Parathyroid adenoma (tissue), 2 donors: ENCODE results near the gene KDM5B.

Source experiments
- H2AFZ ChIP-seq: fragments of 300-600 bp; sonication (generic); one replicate; pipeline ENCODE4 v1.7.0; 2017; ENCODE audit warnings: antibody characterized with exemption, mild to moderate bottlenecking
- H3K27ac ChIP-seq: fragments of 300-600 bp; sonication (generic); one replicate; pipeline ENCODE4 v1.7.0; 2017
- H3K27me3 ChIP-seq: fragments of 300-600 bp; sonication (generic); one replicate; pipeline ENCODE4 v1.7.0; 2017; ENCODE audit warnings: low read length; ENCODE audit not compliant: control insufficient read depth, insufficient read depth
- H3K36me3 ChIP-seq: fragments of 300-600 bp; sonication (generic); one replicate; pipeline ENCODE4 v1.7.0; 2017; ENCODE audit warnings: low read length; ENCODE audit not compliant: control insufficient read depth, insufficient read depth
- H3K4me1 ChIP-seq: fragments of 300-600 bp; sonication (generic); one replicate; pipeline ENCODE4 v1.7.0; 2017; ENCODE audit warnings: control low read depth
- H3K4me2 ChIP-seq: fragments of 300-600 bp; sonication (generic); one replicate; pipeline ENCODE4 v1.7.0; 2017; ENCODE audit warnings: low read length
- H3K4me3 ChIP-seq: fragments of 300-600 bp; sonication (generic); one replicate; pipeline ENCODE4 v1.7.0; 2017; ENCODE audit warnings: low read depth, low read length
- H3K79me2 ChIP-seq: fragments of 300-600 bp; sonication (generic); one replicate; pipeline ENCODE4 v1.7.0; 2017; ENCODE audit warnings: control low read depth
- H3K9ac ChIP-seq: fragments of 300-600 bp; sonication (generic); one replicate; pipeline ENCODE4 v1.7.0; 2017; ENCODE audit warnings: mild to moderate bottlenecking
- H3K9me3 ChIP-seq: fragments of 300-600 bp; sonication (generic); one replicate; pipeline ENCODE4 v1.7.0; 2017; ENCODE audit warnings: low read length; ENCODE audit not compliant: control insufficient read depth
- TF ChIP-seq, protein P1 (sequence below): fragments of 300-600 bp; sonication (generic); IDR thresholded peaks from one replicate; pipeline ENCODE4 v1.7.0; 2017; ENCODE audit warnings: antibody characterized with exemption, mild to moderate bottlenecking
- donor health status: primary hyperparathyroidism.

Gene KDM5B

DNA sequence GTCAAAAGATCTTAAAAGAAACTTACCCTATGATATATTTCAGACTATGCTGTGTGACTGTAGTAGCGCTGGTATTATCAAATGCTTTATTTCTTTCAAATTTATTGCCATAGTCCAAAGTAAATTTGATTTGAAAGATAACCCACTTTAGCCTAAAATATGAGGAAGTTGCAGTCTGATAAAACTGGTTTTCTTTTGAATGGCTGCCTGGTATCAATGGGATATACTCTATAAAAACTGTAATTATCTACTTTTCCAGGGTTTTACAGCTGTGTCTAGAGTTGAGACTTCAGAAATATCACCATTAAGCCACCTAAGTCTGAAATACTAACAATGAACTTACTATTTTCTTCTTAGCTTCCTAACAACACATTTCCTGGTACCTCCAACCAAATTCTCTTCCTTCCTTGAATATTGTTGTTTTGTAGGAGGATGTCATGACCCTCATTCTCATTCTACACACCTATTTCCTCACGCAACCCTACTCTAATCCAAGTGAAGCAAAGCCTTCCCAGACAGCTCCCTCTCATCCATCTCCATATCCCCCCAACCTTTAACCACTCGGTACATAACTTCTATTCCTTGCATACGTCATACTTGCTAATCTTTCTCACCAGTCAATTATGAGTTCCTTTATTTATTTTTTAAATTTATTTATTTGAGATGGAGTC, 17.0 kb downstream of the KDM5B start:
- Histone ChIP-seq H3K9ac (no peak overlapping the region), H3K36me3 (no peaks in the 10 kb centered on the region), H3K27me3 (no peaks in the 10 kb centered on the region), H3K79me2 (peaks cover 12% of the 10 kb centered on the region), H2AFZ (no peak overlapping the region), H3K4me2 (no peak overlapping the region), H3K4me3 (no peak overlapping the region), H3K27ac (no peak overlapping the region), H3K4me1 (no peaks in the 10 kb centered on the region), H3K9me3 (no peaks in the 10 kb centered on the region)
- TF ChIP-seq, protein P1, sequence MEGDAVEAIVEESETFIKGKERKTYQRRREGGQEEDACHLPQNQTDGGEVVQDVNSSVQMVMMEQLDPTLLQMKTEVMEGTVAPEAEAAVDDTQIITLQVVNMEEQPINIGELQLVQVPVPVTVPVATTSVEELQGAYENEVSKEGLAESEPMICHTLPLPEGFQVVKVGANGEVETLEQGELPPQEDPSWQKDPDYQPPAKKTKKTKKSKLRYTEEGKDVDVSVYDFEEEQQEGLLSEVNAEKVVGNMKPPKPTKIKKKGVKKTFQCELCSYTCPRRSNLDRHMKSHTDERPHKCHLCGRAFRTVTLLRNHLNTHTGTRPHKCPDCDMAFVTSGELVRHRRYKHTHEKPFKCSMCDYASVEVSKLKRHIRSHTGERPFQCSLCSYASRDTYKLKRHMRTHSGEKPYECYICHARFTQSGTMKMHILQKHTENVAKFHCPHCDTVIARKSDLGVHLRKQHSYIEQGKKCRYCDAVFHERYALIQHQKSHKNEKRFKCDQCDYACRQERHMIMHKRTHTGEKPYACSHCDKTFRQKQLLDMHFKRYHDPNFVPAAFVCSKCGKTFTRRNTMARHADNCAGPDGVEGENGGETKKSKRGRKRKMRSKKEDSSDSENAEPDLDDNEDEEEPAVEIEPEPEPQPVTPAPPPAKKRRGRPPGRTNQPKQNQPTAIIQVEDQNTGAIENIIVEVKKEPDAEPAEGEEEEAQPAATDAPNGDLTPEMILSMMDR, result no peak

DNA sequence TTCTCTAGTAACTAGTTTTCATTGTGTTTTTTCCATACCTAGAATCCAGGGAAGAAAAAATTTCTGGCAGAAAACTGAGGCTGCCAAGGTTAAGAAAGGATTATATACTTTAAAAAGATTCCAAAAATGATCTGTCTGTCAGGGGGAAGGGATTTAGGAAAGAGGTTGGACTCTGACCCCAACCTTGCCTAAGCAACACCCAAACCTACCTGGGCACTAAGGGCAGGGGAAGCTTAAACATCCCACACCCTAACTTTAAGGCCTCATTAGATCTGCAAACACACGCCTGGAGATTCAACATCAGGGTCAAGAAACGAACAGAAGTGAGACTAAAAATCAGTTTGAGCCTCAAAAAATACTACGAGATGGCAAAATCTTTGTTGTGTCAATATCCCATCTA, 19.4 kb downstream of the KDM5B start:
- no peaks in the 10 kb centered on the region for H3K9me3 ChIP-seq
- H3K27ac ChIP-seq, result no peak overlapping the region
- H3K79me2 ChIP-seq, result peaks cover 5% of the 10 kb centered on the region

DNA sequence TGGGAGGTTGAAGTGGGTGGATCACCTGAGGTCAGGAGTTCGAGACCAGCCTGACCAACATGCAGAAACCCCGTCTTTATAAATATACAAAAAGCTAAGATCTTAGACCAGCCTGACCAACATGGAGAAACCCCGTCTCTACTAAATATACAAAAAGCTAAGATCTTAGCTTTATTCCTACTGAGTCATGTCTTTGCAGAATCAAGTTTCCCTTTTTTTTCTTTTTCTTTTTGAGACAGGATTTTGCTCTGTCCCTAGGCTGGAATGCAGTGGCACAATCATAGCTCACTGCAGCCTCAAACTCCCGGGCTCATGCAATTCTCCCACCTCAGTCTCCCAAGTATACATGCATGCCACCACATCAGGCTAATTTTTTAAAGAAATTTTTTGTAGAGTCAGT, 21.4 kb downstream of the KDM5B start:
- H3K4me1 ChIP-seq, result no peaks in the 10 kb centered on the region
- H3K27ac ChIP-seq, result no peak overlapping the region
- no peaks in the 10 kb centered on the region for H3K27me3 ChIP-seq

More for the DNA sequence above, 19.4 kb downstream of the KDM5B start:
- Histone ChIP-seq H3K36me3 (no peaks in the 10 kb centered on the region), H2AFZ (no peak overlapping the region), H3K4me1 (no peaks in the 10 kb centered on the region), H3K9ac (no peak overlapping the region), H3K4me3 (no peak overlapping the region), H3K27me3 (no peaks in the 10 kb centered on the region), H3K4me2 (no peak overlapping the region)
- TF ChIP-seq, protein P1, result no peak

DNA sequence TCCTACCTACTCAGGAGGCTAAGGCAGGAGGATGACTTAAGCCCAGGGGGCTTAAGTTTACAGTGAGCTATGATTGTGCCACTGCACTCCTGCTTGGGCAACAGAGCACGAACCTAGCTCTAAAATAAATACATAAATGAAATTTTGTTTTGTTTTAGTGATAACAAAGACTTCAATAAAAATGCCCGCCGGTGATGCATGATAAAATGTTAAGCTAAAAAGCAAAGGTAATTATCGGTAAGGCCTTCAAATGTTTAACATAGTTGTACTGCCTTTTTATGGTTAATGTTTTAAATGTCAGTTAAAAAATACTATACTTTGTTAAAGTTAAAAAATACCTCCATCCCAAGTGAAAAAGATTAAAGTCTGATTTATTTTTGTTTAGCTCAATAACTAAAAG, 27.0 kb downstream of the KDM5B start:
- TF ChIP-seq, protein P1, result no peak

More for the DNA sequence above, 21.4 kb downstream of the KDM5B start:
- Histone ChIP-seq H2AFZ (no peak overlapping the region), H3K9me3 (no peaks in the 10 kb centered on the region), H3K79me2 (peaks cover 5% of the 10 kb centered on the region), H3K9ac (no peak overlapping the region), H3K4me2 (no peak overlapping the region), H3K4me3 (no peak overlapping the region), H3K36me3 (no peaks in the 10 kb centered on the region)
- TF ChIP-seq, protein P1, result no peak

DNA sequence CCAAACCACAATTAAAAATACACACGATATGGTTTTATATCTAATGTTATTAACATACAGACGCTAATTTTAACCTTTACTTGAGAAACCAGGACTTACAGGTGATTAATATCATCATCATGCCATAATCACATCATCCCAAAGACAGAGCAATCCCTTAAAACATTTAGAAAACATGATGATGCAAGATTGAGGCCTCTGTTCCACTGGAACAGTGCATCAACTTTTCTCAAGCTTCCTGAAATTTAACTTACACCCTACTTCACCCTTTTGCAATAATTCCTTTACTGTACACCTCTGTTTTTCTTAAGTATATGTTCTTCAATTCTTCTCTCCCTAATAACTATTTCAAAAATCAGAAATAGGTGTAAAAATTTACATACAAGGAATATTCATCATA, 38.1 kb downstream of the KDM5B start:
- no peaks in the 10 kb centered on the region for H3K27me3 ChIP-seq
- no peaks in the 10 kb centered on the region for H3K36me3 ChIP-seq
- TF ChIP-seq, protein P1, result no peak
- no peak overlapping the region for H3K4me2 ChIP-seq
- H3K9ac ChIP-seq, result no peak overlapping the region
- no peaks in the 10 kb centered on the region for H3K79me2 ChIP-seq
- H3K4me3 ChIP-seq, result no peak overlapping the region
- H3K9me3 ChIP-seq, result no peaks in the 10 kb centered on the region
- no peak overlapping the region for H2AFZ ChIP-seq
- H3K27ac ChIP-seq, result no peak overlapping the region
- no peaks in the 10 kb centered on the region for H3K4me1 ChIP-seq

More for the DNA sequence above, 27.0 kb downstream of the KDM5B start:
- Histone ChIP-seq H3K27me3 (no peaks in the 10 kb centered on the region), H3K36me3 (no peaks in the 10 kb centered on the region), H3K9me3 (no peaks in the 10 kb centered on the region), H3K4me1 (no peaks in the 10 kb centered on the region), H3K9ac (no peak overlapping the region), H3K4me3 (no peak overlapping the region), H2AFZ (no peak overlapping the region), H3K27ac (no peak overlapping the region), H3K4me2 (no peak overlapping the region), H3K79me2 (peaks cover 7% of the 10 kb centered on the region)
